Measurements from ENCODE around the gene PTGS1. TPM values are rescaled to one million over a fixed set of nuclear protein-coding genes. Genes with fewer than 3 reads are reported as not detected.
"Not testable (repeated sequence)": the region's sequence is repeated elsewhere in the genome, so short reads cannot be mapped to it uniquely, and the experiment has no call there.

Gene PTGS1
- not detected for polyA plus RNA-seq (2012; ENCODE audit: insufficient read depth, insufficient read length)

GRCh38 chr9:122370869-122371755 is at the start of gene PTGS1:
Gene PTGS1, plus strand, starts transcription at chr9:122371024. Its CDS starts 61 bp downstream, at chr9:122371085.
- H3K4me3 ChIP-seq (ENCODE audit: low read length) = no peak within 1 kb of the TSS
- DNase-seq (ENCODE audit: low read depth, low spot score) = no peak

GRCh38 chr9:122322553-122322952 is 48.3 kb upstream of the PTGS1 start:
- no peak for DNase-seq (ENCODE audit: low read depth, low spot score)
- H3K4me3 ChIP-seq (ENCODE audit: low read length) = no peak overlapping the region

- H3K4me3 ChIP-seq (ENCODE audit: low read length); DNase-seq (ENCODE audit: low read depth, low spot score): not testable (repeated sequence)
Measured at GRCh38 chr9:122324665-122325064, 46.2 kb upstream of the PTGS1 start.

- no peak for DNase-seq (ENCODE audit: low read depth, low spot score)
- H3K4me3 ChIP-seq (ENCODE audit: low read length) = no peak overlapping the region
Measured at GRCh38 chr9:122325124-122325523, 45.7 kb upstream of the PTGS1 start.

GRCh38 chr9:122327175-122327574 is 43.6 kb upstream of the PTGS1 start:
- H3K4me3 ChIP-seq (ENCODE audit: low read length) = no peak overlapping the region
- DNase-seq (ENCODE audit: low read depth, low spot score) = no peak

- H3K4me3 ChIP-seq (ENCODE audit: low read length) = no peak overlapping the region
- no peak for DNase-seq (ENCODE audit: low read depth, low spot score)
Measured at GRCh38 chr9:122329597-122329996, 41.2 kb upstream of the PTGS1 start.

GRCh38 chr9:122330466-122330865 is 40.4 kb upstream of the PTGS1 start:
- not testable (repeated sequence) for H3K4me3 ChIP-seq (ENCODE audit: low read length); DNase-seq (ENCODE audit: low read depth, low spot score)

GRCh38 chr9:122331523-122331927 is 39.3 kb upstream of the PTGS1 start:
- DNase-seq (ENCODE audit: low read depth, low spot score) = no peak
- no peak overlapping the region for H3K4me3 ChIP-seq (ENCODE audit: low read length)

GRCh38 chr9:122332083-122332482 is 38.7 kb upstream of the PTGS1 start:
- H3K4me3 ChIP-seq (ENCODE audit: low read length) = no peak overlapping the region
- DNase-seq (ENCODE audit: low read depth, low spot score) = no peak

- no peak for DNase-seq (ENCODE audit: low read depth, low spot score)
- no peak overlapping the region for H3K4me3 ChIP-seq (ENCODE audit: low read length)
Measured at GRCh38 chr9:122332644-122333043, 38.2 kb upstream of the PTGS1 start.

- DNase-seq (ENCODE audit: low read depth, low spot score) = no peak
- no peak overlapping the region for H3K4me3 ChIP-seq (ENCODE audit: low read length)
Measured at GRCh38 chr9:122333169-122333808, 37.5 kb upstream of the PTGS1 start.

GRCh38 chr9:122334916-122335315 is 35.9 kb upstream of the PTGS1 start:
- no peak overlapping the region for H3K4me3 ChIP-seq (ENCODE audit: low read length)
- no peak for DNase-seq (ENCODE audit: low read depth, low spot score)

GRCh38 chr9:122336189-122336588 is 34.6 kb upstream of the PTGS1 start:
- H3K4me3 ChIP-seq (ENCODE audit: low read length) = no peak overlapping the region
- no peak for DNase-seq (ENCODE audit: low read depth, low spot score)

- H3K4me3 ChIP-seq (ENCODE audit: low read length) = no peak overlapping the region
- no peak for DNase-seq (ENCODE audit: low read depth, low spot score)
Measured at GRCh38 chr9:122336866-122337555, 33.8 kb upstream of the PTGS1 start.

- no peak overlapping the region for H3K4me3 ChIP-seq (ENCODE audit: low read length)
- DNase-seq (ENCODE audit: low read depth, low spot score) = no peak
Measured at GRCh38 chr9:122337556-122337929, 33.3 kb upstream of the PTGS1 start.

- no peak overlapping the region for H3K4me3 ChIP-seq (ENCODE audit: low read length)
- no peak for DNase-seq (ENCODE audit: low read depth, low spot score)
Measured at GRCh38 chr9:122338536-122338935, 32.3 kb upstream of the PTGS1 start.

GRCh38 chr9:122338994-122339393 is 31.8 kb upstream of the PTGS1 start:
- no peak for DNase-seq (ENCODE audit: low read depth, low spot score)
- no peak overlapping the region for H3K4me3 ChIP-seq (ENCODE audit: low read length)

GRCh38 chr9:122339579-122339978 is 31.2 kb upstream of the PTGS1 start:
- H3K4me3 ChIP-seq (ENCODE audit: low read length) = no peak overlapping the region
- DNase-seq (ENCODE audit: low read depth, low spot score) = no peak

- no peak overlapping the region for H3K4me3 ChIP-seq (ENCODE audit: low read length)
- DNase-seq (ENCODE audit: low read depth, low spot score) = no peak
Measured at GRCh38 chr9:122340161-122340560, 30.7 kb upstream of the PTGS1 start.

Measured in Jurkat, Clone E6-1 (cell line).